ENCODE results near the gene FAM53B.

DNA sequence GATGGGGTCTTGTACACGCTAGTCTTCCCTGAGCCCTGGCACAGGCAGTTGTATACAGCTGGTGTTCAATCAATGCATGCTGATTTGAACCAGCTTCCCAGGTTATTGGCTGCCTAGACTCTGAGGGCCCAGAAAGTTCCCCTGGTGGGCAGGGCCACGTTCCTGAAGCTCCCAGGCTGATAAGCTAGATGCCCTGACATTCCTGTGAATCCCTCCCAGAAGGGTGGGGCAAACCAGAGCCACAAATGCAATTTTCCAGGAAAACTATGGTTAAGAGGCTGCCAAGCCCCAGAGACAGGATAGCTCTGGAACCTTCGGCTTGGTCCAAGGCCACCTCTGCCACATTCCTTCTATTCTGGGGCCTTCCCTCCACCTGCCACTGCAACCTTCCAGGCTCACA, 78.2 kb downstream of the FAM53B start:
- TF ChIP-seq CTCF (IDR thresholded peaks at IDR 0.05) = no peak
- TF ChIP-seq POLR2A (IDR thresholded peaks at IDR 0.05) = no peak

Measured in body of pancreas (tissue), 4 donors.